ENCODE data around the gene OSBPL10.

Gene OSBPL10

GRCh38 chr3:31919528-31919927, 61.5 kb downstream of the OSBPL10 start:
- peak; percentile 15 for DNase-seq

DNA sequence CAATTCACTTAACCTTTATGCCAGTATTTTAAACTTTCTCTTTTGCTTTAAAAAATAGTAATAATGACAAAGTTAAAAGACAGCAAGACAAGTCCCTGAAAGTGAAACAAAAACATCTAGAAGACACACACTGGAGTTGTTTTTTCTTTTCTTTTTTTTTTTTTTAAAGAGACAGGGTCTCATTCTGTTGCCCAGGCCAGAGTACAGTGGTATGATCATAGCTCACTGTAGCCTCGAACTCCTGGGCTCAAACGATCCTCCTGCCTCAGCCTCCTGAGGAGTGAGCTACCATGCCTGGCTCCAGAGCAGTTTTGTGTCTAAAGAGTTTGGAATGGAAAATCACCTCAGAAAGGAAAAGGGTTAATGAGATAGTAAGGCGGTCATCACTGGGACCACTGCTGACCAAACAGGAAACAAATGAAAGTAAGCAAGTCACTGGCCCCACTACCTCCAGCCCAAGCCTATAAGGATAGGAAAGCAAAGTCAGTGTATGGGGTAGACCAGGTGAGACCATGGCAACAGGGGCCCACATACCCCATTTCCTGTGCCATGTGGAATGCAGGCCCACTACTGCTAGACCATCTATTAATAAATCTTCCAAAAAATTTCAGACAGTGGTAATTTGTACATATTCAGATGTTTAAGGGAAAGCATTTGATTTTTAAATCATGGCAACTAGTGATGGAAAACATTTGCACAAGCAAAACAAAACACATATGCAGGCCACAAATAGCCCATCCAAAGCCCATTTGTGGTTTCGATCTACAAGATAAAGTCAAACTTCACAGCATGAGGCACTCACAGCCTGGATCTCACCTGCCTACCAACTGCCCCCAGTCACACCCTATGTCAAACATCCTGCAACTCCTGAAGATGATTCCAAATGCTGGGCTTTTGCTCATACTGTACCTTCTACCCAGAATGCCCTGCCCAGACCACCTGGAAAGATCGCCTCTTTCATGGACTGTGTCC, 62.6 kb downstream of the OSBPL10 start:
- no peak for DNase-seq

GRCh38 chr3:31917303-31918005, 63.6 kb downstream of the OSBPL10 start:
- no peak for DNase-seq

- DNase-seq = no peak
Observed at GRCh38 chr3:31911643-31912042, 69.4 kb downstream of the OSBPL10 start.

- no peak for DNase-seq
Observed at GRCh38 chr3:31911124-31911523, 69.9 kb downstream of the OSBPL10 start.

GRCh38 chr3:31909455-31909854, 71.6 kb downstream of the OSBPL10 start:
- DNase-seq = no peak

- peak; percentile 65 for DNase-seq
Observed at GRCh38 chr3:31908391-31909097, 72.5 kb downstream of the OSBPL10 start.

GRCh38 chr3:31906182-31906581, 74.9 kb downstream of the OSBPL10 start:
- no peak for DNase-seq

GRCh38 chr3:31903686-31904431, 77.2 kb downstream of the OSBPL10 start:
- DNase-seq = no peak

- DNase-seq = no peak
Observed at GRCh38 chr3:31900583-31900982, 80.5 kb downstream of the OSBPL10 start.

DNA sequence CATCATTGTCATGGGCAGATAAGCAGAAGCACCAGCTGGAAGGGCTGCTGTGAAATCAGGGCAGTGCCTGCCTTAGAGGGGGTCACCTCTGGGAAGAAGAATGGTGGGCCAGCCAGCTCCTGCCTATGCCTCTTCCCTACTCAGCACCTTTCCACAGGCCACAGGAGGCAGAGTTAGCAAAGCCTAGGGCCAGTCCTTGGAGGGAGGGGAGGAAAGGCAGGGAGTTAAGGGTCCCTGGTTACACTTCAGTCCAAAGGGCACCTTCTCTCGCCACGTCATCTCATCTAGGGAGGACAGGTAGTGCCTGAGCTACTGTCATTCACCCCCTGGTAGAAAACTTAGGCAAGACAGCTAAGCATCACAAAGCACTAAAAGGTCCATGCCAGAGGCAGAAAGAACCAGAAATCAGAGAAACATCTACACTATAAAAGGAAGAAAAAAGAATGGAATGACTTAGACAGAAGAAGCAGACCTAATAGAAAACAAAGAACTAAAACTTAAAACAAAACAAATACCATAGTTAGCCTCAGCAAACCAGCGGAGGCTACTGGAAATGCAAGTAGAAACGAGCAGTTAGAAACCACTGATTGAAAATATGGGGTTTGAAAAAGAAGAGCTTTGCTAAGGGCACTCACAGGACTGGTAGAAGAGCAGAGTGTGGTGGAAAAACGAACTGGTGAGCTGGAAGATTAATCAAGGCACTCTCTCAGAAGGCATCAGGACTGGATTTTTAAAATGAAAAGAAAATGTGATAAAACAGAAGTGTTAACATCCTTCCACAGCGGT, 84.2 kb downstream of the OSBPL10 start:
- no peak for DNase-seq

GRCh38 chr3:31896026-31896425, 85.0 kb downstream of the OSBPL10 start:
- DNase-seq = no peak

DNA sequence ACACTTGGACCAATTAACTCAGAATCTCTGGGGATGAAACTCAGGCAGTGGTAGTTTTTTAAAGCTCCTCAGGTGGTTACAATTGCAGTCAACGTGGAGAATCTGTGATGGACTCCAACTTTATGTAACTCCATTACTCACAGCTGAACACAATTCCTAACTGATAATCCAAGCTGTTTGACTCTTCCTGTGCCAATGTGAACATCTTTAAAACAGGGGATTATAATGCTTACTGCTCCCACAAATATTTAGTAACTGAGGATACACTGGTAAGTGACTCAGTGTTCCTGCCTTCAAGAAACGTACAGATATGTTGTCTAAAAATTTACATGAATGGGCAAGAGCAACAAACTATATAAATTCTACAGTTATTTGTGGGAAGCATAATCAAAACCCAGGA, 85.6 kb downstream of the OSBPL10 start:
- DNase-seq = no peak

DNA sequence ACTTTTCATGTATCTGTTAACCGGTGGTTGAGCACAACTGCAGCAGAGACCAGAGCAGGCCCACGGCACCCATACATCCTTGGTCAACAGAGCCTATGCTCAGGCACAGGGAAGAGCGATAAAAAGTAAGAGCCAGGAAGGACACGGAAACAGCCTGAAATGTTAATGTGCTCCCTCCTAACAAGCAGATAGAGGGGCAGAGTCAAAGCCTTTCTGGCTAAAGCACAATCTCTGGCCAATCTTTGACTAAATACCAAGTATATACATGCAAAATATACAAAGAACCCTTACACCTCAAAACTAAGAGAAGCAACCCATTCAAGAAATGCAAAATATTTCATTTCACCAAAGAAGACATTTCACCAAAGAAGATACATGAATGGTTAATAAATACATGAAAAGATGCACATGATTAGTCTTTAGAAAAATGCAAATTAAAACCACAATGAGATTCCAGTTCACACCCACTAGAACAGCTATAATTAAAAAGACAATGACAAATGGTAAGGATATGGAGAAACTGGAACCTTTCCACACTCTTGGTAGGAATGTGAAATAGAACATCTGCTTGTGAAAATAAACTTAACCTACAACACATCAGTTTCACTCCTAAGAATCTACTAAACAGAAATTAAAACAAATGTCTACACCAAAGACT, 88.0 kb downstream of the OSBPL10 start:
- DNase-seq = no peak

DNA sequence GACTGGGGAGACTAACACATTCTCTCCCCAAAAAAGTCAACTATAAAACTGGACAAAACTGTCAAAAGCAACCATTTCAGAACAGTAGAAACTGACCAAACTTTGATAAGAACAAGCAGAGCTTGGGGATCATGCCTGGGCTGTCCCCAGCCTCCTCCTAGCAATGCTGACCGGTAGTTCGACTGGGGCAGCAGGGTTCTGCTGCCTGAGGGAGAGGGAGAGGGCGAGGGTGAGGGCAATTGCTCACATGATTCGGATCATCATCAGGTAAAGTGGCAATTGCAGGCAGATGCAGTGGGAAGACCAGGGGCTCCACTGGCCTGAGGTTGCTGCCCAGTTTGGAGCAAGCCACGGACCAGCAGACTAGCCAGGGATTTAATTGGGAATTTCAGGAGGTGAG, 88.6 kb downstream of the OSBPL10 start:
- DNase-seq = no peak

DNA sequence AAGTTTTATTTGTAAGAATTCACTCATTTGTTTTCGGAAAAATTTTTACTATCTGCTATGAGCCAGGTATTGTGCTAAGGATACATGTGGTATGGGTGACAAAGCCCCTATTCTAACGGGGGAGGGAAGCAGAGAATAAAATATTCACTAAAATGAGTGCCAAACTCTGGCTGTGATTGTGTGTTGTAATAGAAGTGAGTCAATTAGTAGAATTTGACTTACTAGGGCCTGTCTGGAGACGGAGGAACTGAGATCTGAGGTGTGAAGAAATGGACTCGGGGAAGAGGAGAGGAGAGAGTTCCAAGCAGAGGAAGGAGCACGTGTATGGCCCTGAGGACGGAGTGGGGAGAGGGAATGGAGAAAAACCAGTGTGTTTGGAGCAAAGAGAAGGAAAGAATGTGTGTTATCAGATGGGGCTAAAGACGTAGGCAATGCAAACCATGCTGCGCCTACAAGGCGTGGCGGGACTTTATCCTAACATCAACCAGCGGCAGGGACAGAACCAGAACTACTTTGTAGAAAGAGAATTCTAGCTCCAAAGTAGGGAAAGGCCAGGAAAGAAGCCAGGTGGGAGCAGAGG, 89.1 kb downstream of the OSBPL10 start:
- DNase-seq = no peak

GRCh38 chr3:31890742-31891469, 90.2 kb downstream of the OSBPL10 start:
- no peak for DNase-seq

- DNase-seq = no peak
Observed at GRCh38 chr3:31890007-31890406, 91.1 kb downstream of the OSBPL10 start.

- DNase-seq = no peak
Observed at GRCh38 chr3:31885235-31885634, 95.8 kb downstream of the OSBPL10 start.

- no peak for DNase-seq
Observed at GRCh38 chr3:31884251-31884650, 96.8 kb downstream of the OSBPL10 start.

Measured in NCI-H748 treated with DMSO at 0.1 percent for 48 hours (cell line).